Neural progenitor cell (in vitro differentiated cells): Measurements from ENCODE around the gene PCDHGA5.
"Not testable (repeated sequence)": the region's sequence is repeated elsewhere in the genome, so short reads cannot be mapped to it uniquely, and the experiment has no call there.

ENCODE experiments used
- CTCF ChIP-seq: fragments of 200-600 bp; sonication (generic); IDR thresholded peaks from 2 replicates; pipeline ENCODE4 v1.5.1; 2017; ENCODE audit warnings: antibody characterized with exemption, mild to moderate bottlenecking
- EZH2 ChIP-seq: fragments of 200-600 bp; sonication (generic); IDR thresholded peaks from 2 replicates; pipeline ENCODE4 v1.6.1; 2017; ENCODE audit warnings: antibody characterized with exemption, mild to moderate bottlenecking, moderate library complexity
- EZH2phosphoT487 ChIP-seq: fragments of 200-600 bp; sonication (generic); IDR thresholded peaks from 2 replicates; pipeline ENCODE4 v1.6.1; 2017; ENCODE audit warnings: antibody characterized with exemption

GRCh38 chr5:141332571-141332970 lies 31.4 kb upstream of the PCDHGA5 start:
- TF ChIP-seq CTCF, EZH2, EZH2phosphoT487: not testable (repeated sequence)
